ENCODE results near the gene FOXL3.

GRCh38 chr7:335358-336148 lies 45.6 kb downstream of the FOXL3 start:
- no peak for TF ChIP-seq CTCF (IDR thresholded peaks at IDR 0.05; ENCODE audit: low read depth, low read length, poor library complexity, severe bottlenecking)
- TF ChIP-seq EZH2phosphoT487 (IDR thresholded peaks at IDR 0.05; ENCODE audit: borderline replicate concordance, low read length): no peak
